ENCODE measurements around the gene ZNF219.

ZNF219 gene

DNA sequence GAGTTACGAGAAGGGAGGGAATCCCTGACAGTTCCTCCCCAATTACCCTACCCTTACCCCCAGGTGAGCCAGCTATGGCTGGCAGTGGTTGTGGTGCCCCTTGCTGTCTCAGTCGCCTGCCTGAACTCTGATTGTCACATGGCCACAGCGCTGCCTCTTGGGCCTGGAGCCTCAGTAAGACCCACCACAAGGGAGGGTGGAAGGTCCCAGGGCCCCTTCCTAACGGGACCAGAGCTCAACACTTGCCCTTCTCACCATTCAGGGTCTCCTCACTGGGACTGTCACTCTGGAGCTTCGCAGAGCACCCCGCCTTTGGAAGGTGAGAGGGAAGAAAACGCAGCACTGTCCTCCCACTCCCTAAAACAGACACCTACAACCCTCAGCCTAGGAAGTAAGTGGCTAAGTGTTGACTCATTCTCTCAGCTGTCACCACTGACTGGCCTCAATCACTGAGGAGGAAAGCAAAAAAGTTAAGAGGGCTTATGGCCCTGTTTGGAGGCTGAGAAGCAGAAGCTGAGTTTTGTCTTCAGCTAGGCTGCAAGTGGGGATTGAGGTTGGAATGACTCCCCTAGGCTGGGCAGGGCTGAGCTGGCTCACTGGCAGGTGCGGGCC lies 3.5 kb upstream of the ZNF219 start:
- Histone ChIP-seq H3K9me3 (ENCODE audit: insufficient read depth, low read depth, low read length) (no peaks in the 10 kb centered on the region), H3K9ac (ENCODE audit: low read depth, low read length, poor library complexity, severe bottlenecking) (peak overlapping the region; percentile 96), H3K79me2 (ENCODE audit: insufficient read depth, low read length) (peaks cover 7% of the 10 kb centered on the region), H4K20me1 (ENCODE audit: insufficient read depth, low read length, poor library complexity, severe bottlenecking) (no peaks in the 10 kb centered on the region), H3K36me3 (ENCODE audit: insufficient read depth, low read length) (no peaks in the 10 kb centered on the region), H3F3A (ENCODE audit: low read depth) (peaks cover 7% of the 10 kb centered on the region), H2AFZ (ENCODE audit: low read length) (no peak overlapping the region), H3K4me1 (ENCODE audit: insufficient read depth, low read length, poor library complexity, severe bottlenecking) (peaks cover 42% of the 10 kb centered on the region), H3K27me3 (ENCODE audit: insufficient read depth, low read length, poor library complexity, severe bottlenecking) (no peaks in the 10 kb centered on the region), H3K4me3 (ENCODE audit: low read length, poor library complexity, severe bottlenecking) (peak overlapping the region; percentile 92), H3K9me2 (replicated peaks; ENCODE audit: low read depth, low read length) (no peaks in the 10 kb centered on the region), H3K4me2 (ENCODE audit: low read depth, low read length, poor library complexity, severe bottlenecking) (peak overlapping the region; percentile 99)
- TF ChIP-seq EZH2phosphoT487 (IDR thresholded peaks at IDR 0.05; ENCODE audit: borderline replicate concordance) (no peak), CTCF (conservative IDR thresholded peaks at IDR 0.05; ENCODE audit: low read length) (no peak)

DNA sequence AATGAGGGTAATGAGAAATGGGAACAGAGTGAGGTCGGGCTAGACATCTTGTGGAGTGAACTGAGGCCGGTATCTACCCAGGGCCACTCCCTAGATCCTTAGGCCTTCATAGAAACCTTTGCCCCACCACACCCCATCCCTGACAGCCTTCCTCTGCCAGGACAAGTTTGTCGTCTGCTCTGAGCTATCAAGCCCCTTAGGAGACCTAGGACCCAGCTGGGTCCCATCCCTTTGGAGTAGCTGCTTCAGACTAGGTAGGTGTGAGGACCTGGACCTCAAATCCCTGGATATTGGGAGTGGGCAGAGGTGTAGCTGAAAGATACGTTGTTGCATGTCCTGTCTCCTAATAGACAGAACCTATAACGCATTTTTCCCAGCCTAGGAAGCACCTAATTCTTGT lies 2.5 kb upstream of the ZNF219 start, which contains the start of gene TMEM253:
TSS of gene TMEM253 (plus strand) at position 136 of the 400 bp plus-strand sequence. CDS start 278 bp downstream, outside the sequence.
- H3K4me1 ChIP-seq (ENCODE audit: insufficient read depth, low read length, poor library complexity, severe bottlenecking): peaks cover 37% of the 10 kb centered on the region
- TF ChIP-seq CTCF (conservative IDR thresholded peaks at IDR 0.05; ENCODE audit: low read length) (no peak), EZH2phosphoT487 (IDR thresholded peaks at IDR 0.05; ENCODE audit: borderline replicate concordance) (no peak)
- no peak within 1 kb of the TSS for H3K4me3 ChIP-seq (ENCODE audit: low read length, poor library complexity, severe bottlenecking)
- no peaks in the 10 kb centered on the region for H3K9me2 ChIP-seq (replicated peaks; ENCODE audit: low read depth, low read length)
- H3K36me3 ChIP-seq (ENCODE audit: insufficient read depth, low read length): no peaks in the 10 kb centered on the region
- peak within 1 kb of the TSS; percentile 96 for H3K9ac ChIP-seq (ENCODE audit: low read depth, low read length, poor library complexity, severe bottlenecking)
- no peak within 1 kb of the TSS for H2AFZ ChIP-seq (ENCODE audit: low read length)
- no peaks in the 10 kb centered on the region for H4K20me1 ChIP-seq (ENCODE audit: insufficient read depth, low read length, poor library complexity, severe bottlenecking)
- no peak within 1 kb of the TSS for H3K4me2 ChIP-seq (ENCODE audit: low read depth, low read length, poor library complexity, severe bottlenecking)
- H3K27me3 ChIP-seq (ENCODE audit: insufficient read depth, low read length, poor library complexity, severe bottlenecking): no peaks in the 10 kb centered on the region
- peaks cover 12% of the 10 kb centered on the region for H3F3A ChIP-seq (ENCODE audit: low read depth)
- H3K9me3 ChIP-seq (ENCODE audit: insufficient read depth, low read depth, low read length): no peaks in the 10 kb centered on the region
- peaks cover 7% of the 10 kb centered on the region for H3K79me2 ChIP-seq (ENCODE audit: insufficient read depth, low read length)

- Histone ChIP-seq H3K4me3 (ENCODE audit: low read length, poor library complexity, severe bottlenecking) (peak overlapping the region; percentile 77), H3K9me3 (ENCODE audit: insufficient read depth, low read depth, low read length) (no peaks in the 10 kb centered on the region), H3K36me3 (ENCODE audit: insufficient read depth, low read length) (no peaks in the 10 kb centered on the region), H2AFZ (ENCODE audit: low read length) (no peak overlapping the region), H3K79me2 (ENCODE audit: insufficient read depth, low read length) (peaks cover 7% of the 10 kb centered on the region), H3K4me1 (ENCODE audit: insufficient read depth, low read length, poor library complexity, severe bottlenecking) (peaks cover 31% of the 10 kb centered on the region), H3K27me3 (ENCODE audit: insufficient read depth, low read length, poor library complexity, severe bottlenecking) (no peaks in the 10 kb centered on the region), H4K20me1 (ENCODE audit: insufficient read depth, low read length, poor library complexity, severe bottlenecking) (no peaks in the 10 kb centered on the region), H3K9me2 (replicated peaks; ENCODE audit: low read depth, low read length) (no peaks in the 10 kb centered on the region), H3K4me2 (ENCODE audit: low read depth, low read length, poor library complexity, severe bottlenecking) (peak overlapping the region; percentile 76), H3F3A (ENCODE audit: low read depth) (peaks cover 23% of the 10 kb centered on the region), H3K9ac (ENCODE audit: low read depth, low read length, poor library complexity, severe bottlenecking) (peak overlapping the region; percentile 79)
- TF ChIP-seq EZH2phosphoT487 (IDR thresholded peaks at IDR 0.05; ENCODE audit: borderline replicate concordance) (no peak), CTCF (conservative IDR thresholded peaks at IDR 0.05; ENCODE audit: low read length) (no peak)
These were observed 1.1 kb upstream of the ZNF219 start for GRCh38 chr14:21099596-21099985.

Measured in Loucy (cell line).